Measurements from ENCODE around the gene ANO1.

- TF ChIP-seq POLR2A (IDR thresholded peaks at IDR 0.05): no peak
- no peak for TF ChIP-seq CTCF (IDR thresholded peaks at IDR 0.05)
Observed at GRCh38 chr11:70087446-70088167, 9.5 kb downstream of the ANO1 start.
